Measurements from ENCODE around the gene SIGLEC11.
A peak's percentile ranks its signal among the peaks of the same experiment; 100 is the strongest.
"Not testable (repeated sequence)": the region's sequence is repeated elsewhere in the genome, so short reads cannot be mapped to it uniquely, and the experiment has no call there.

SIGLEC11 gene

DNA sequence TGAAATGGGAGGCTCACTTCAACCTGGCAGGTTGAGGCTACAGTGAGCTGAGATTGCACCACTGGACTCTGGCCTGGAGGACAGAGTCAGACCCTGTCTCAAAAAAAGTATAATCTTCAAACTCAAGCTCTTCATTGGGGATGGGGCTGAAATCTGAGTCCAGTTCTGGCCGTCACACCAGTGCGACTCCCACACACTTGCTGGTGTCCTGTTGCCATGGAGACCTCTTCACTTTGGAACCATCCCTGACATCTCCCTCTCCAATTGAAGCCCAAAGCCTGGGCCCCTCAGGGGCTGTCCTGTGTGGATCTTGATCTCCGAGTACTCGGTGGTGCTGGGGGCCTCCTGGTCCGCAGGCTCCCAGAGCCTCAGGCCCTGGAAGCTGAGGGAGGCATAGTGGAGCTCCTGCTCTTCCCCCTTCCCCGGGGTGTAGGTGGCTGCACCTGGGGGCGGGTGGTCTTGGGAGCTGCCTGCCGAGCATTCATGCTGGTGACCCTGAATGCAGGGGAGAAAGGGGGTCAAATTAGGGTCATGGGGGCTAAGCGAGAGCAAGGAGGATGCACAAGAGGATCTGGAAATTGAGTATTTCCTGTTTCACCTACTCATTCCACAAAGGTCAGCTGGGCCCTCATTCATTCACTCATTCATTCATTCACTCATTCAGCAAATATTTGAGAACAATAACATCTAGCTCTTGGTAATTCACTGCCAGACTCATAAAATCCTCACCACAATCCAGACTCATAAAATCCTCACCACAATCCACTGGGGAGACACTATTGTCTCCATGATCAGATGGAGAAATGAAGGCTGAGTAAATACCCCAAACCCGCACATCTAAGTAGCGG, 11.0 kb downstream of the SIGLEC11 start:
- no peak for DNase-seq

DNA sequence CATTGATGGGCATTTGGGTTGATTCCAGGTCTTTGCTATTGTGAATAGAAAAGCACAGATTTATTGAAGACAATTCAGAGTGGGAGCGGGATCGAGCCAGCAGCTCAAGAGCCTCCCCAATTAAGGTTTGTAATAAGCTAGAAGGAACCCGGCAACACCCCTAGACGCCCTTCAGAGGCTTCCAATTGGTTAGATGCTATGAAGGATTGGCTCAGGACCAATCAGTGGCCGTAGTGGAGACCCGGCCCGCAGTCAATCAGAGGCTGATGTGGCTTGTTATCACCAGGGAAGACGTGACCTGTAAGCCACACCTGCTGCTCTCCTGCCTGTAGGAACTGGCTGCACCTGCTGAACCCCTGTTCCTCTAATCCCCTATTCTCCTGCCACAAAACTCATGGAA, 14.6 kb downstream of the SIGLEC11 start:
- DNase-seq = no peak

DNA sequence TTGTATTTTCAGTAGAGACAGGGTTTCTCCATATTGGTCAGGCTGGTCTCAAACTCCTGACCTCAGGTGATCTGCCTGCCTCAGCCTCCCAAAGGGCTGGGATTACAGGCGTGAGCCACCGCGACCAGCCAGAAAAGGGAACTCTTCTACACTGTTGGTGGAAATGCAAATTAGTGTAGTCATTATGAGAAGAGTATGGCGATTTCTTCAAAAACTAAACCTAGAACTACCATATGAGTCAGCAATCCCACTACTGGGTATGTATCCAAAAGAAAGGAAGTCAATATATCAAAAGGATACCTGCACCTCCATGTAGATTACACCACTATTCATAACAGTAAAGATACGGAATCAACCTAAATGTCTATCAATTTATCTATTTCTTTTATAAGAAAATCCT, 16.4 kb downstream of the SIGLEC11 start:
- not testable (repeated sequence) for DNase-seq

DNA sequence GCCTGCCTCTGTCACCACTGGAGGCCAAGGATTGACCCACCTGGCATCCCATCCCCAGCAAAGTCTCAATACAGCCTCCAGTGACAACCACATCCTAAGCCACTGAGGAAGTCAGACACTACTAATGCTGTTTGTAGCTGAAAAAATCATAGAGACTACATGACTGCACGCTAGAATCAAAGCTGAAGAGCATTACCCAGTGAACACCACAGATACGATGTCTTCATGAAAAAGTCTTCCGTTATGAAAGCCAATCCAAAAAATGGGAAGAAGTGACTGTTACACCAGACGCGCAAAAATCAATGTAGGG, 20.5 kb downstream of the SIGLEC11 start:
- DNase-seq = no peak

DNA sequence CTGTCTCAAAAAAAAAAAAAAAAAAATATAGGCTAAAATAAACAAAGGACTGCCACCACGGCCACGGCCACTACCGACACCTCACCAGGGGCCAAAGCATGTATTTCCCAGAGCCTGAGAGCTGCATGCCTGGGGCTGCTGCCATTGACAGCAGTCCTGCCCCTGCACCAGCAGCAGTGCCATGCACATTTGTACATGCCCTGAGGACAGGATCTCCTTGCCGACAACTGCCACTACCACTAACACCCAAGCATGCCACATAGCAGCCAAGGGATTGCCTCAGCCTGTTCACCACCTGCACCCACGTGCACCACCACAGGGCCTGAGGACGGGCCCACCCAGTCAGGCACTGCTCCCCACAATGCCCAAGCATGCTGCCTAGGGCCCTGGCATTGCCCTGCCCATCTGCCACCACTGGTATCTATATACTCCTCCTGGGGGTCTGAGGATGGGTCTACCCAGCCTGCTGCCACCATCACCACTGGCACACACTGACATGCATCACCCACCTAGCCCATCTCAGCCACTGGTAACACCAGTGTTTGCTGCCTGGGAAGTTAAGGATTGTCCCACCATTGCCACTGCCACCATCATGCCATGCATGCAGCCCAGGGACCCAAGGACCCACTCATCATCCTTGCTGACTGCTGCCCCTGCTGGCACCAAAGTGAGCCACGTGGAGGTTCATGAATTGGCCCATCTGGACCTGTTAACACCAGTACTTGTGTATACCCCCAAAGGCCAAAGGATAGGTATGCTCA, 21.1 kb downstream of the SIGLEC11 start:
- no peak for DNase-seq

DNA sequence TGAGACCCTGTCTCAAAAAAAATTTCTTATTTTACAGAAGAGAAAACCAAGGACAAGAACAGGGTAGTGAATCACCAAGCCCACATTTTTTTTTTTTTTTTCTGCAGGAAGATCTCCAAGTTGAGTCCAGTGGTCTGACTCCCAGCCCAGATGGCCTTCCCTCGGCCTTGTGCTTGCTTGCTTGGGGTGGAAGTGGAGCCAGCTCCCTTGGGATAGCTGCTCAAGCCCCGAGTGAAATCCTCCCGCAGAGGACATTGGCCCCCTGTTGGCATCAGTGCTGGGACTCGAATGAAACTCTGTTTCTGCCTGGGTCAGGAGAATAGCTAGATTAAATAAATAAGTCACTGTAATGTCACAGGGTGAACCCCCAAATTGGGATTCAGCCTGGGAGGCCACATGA, 22.3 kb downstream of the SIGLEC11 start:
- DNase-seq = no peak

DNA sequence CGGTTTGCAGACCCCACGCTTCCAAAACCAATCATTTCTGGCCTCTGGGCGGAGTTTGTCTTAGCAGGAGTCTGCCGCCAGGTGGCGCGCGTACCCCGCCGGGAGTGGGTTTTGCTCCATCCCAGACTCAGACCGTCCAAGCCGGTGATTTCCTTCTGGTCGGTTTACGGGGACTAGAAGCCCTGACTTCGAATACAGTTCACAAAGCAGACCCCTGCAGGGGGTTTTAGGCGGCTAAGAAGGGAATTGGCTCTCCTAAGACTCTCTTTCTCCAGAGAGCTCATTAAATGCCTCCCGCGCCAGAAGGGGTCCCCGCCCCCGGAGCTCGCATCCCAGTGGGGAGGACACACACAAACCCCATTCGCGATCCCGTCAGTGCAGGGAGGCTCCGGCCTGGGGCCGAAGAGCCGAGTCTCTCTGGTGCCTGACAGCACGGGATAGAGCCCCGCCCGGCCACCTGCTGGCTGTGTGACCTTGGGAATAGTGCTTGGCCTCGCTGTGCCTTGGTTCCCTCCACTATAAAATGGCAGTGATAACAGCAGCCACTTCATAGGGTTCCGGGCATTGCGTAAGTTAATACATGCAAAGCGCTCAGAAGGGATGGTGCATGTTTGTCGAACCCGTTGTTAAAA, 23.1 kb downstream of the SIGLEC11 start:
- peak; percentile 5 for DNase-seq

DNA sequence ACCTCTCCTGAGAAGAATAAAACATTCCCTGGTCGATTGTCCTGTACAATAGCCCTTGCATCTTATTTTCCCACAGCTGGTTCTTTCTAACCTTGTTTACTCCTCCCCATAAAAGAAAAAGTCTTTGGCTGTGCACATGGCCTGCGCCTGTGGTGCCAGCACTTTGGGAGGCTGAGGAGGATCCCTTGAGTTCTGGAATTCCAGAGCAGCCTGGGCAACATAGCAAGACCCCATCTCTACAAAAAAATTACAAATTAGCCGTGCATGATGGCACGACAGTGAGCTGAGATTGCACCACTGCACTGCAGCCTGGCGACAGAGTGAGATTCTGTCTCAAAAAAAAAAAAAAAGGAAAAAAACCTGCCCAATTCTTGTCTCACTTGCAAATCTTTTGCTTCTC, 24.4 kb downstream of the SIGLEC11 start:
- DNase-seq = no peak

DNA sequence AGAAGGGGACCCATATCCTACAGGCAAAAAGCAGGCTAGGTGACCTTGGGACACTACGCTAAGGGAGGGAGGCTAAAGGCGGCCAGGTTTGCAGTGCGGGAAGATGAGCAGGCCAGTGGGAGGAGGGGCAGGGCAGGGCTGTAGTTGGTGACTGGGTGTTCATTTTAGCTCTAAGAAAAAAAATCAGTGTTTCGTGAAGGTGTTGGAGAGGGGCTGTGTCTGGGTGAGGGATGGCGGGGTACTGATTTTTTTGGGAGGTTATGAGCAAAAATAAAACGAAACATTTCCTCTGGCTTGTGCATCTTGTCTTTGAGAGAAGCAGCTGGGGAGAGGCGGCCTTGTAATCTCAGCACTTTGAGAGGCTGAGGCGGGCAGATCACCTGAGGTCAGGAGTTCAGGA, 27.3 kb downstream of the SIGLEC11 start:
- DNase-seq = no peak

DNA sequence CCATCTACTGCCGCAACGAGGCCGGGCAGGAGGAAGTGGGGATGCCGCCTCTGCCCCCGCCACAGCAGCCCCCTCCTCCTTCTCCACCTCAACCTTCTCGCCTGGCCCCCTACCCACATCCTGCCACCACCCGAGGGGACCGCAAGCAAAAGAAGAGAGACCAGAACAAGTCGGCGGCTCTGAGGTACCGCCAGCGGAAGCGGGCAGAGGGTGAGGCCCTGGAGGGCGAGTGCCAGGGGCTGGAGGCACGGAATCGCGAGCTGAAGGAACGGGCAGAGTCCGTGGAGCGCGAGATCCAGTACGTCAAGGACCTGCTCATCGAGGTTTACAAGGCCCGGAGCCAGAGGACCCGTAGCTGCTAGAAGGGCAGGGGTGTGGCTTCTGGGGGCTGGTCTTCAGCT, 28.2 kb downstream of the SIGLEC11 start:
- no peak for DNase-seq

DNA sequence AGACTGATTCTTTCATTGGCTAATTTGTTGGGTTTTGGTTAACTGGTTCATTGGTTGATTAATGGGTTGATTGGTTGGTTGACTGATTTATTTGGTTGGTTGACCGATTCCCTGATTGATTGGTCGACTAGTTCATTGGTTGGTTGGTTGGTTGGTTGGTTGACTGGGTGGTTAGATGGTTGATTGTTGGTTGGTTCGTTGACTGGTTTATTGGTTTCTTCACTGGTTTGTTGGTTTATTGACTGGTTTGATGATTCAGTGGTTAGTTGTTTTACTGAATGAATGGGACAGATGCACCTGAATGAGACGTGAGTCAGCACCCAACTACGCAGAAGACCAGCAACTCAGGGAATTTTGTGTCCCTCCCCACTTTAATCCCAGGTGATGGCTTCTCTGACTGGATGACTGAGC, 28.9 kb downstream of the SIGLEC11 start:
- no peak for DNase-seq

DNA sequence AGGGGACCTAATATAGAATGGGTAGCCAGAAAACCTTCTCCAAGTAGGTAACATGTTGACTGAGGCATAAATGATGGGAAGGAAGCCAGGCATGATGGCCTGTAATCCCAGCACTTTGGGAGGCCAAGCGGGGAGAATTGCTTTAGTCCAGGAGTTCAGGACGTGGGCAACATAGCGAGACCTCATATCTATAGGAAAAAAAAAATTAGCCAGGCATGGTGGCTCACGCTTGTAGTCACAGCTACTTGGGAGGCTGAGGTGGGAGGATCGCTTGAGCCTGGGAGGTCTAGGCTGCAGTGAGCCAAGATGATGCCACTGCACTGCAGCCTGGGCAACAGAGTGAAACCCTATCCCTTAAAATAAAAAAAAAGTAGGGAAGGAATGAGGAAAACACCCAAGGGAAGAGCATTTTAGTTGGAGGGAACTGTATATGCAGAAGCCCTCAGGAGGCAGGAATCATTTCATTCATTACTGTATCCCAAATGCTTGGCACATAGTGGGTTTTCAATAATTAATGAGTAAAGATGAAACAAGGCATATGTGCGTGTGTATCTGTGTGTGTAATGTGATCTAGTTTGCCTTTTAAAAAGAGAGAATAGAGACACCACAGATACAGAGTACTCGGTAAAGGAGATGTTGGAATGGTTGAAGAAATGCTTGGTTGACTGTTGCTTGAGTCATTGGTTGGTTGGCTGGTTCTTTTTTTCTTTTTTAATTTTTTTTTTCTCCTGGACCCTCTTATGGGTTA, 29.5 kb downstream of the SIGLEC11 start:
- no peak for DNase-seq

DNA sequence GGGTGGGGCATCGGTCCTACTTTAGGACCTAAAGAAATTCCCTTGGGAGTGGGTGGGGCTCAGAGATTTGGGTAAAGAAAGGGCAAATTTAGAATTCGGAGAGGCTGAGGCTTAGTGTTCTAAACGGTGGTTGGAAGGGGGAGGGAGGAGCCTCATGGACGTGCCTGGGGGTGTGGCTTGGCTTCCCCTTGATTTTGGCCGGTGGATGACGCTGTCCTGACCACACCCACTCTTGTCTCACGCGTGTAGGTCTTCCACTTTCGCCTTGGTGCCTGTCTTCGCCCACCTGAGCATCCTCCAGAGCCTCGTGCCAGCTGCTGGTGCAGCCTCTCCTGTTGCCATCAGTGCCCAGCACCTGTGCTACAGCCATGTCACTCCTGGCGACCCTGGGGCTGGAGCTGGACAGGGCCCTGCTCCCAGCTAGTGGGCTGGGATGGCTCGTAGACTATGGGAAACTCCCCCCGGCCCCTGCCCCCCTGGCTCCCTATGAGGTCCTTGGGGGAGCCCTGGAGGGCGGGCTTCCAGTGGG, 30.4 kb downstream of the SIGLEC11 start:
- DNase-seq = no peak

DNA sequence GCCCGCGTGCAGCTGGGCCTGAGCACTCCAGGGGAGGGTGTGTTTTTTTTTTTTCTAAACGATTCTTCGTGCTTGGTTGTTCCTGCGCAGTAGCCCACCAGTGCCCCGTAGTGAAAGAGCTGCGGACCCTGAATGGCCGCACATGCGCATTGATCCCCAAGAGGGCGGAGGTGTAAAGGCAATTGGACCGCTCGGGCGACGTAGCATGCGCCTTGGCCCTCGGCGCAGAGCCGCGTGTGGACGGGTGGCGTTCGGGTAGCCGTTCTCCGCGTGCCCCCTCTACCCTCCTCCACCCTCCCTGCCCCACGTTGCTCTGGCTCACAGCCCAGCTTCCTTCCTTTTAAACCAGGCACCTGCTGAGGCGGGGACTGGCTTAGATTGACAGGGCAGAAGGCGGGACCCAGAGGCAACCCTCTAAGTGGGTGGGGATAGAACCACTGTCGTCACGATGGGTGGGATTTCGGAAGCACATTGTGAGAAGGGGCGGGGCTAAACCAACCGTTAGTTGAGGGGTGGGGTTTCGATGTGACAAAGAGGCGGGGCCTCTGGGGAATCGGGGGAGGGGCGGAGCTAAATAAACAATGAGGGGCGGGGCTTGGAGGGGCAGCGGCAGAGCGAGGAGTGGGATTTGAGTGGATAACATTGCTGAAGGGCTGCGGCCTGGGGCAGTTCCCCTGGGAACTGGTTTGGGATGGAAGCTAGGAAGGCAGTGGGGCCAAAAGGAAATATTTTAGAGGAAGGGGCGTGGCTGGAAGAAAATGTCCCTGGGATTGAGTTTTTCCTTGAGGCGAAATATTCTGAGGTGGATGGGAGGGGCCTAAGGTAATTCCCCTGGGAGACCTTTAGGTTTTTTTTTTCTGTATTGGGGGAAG, 31.1 kb downstream of the SIGLEC11 start:
- DNase-seq = peak; percentile 86

DNA sequence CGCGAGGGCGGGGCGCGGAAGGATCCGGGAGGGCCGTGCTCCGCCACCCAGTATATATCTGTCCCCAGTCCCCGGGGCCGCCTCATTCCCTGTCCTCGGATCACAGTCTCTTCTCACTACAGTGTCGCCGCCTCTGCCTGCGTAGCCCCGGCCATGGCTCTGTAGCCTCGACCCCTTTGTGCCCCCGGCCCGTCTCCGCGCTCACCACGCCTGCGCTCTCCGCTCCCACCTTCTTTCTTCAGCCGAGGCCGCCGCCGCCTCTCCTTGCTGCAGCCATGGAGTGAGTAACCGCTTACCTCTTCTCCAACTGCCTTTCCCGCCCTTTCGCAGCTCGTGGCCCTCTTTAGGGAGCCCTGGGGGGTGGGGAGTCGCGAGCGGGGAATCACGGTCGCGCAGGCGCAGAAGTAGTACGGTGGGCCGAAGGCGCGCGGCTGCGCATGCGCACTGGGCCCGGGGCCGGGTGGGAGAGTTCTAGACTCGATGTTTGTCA, 31.8 kb downstream of the SIGLEC11 start, which contains the start of the genes ATF5 and NUP62:
Gene ATF5 (plus strand): TSS at position 85 of the 490 bp plus-strand sequence. CDS start 1,646 bp downstream, outside the sequence.
Gene NUP62 (minus strand): TSS at position 384 of the 490 bp plus-strand sequence. CDS start 19,697 bp downstream, outside the sequence.
- DNase-seq = peak; percentile 65

DNA sequence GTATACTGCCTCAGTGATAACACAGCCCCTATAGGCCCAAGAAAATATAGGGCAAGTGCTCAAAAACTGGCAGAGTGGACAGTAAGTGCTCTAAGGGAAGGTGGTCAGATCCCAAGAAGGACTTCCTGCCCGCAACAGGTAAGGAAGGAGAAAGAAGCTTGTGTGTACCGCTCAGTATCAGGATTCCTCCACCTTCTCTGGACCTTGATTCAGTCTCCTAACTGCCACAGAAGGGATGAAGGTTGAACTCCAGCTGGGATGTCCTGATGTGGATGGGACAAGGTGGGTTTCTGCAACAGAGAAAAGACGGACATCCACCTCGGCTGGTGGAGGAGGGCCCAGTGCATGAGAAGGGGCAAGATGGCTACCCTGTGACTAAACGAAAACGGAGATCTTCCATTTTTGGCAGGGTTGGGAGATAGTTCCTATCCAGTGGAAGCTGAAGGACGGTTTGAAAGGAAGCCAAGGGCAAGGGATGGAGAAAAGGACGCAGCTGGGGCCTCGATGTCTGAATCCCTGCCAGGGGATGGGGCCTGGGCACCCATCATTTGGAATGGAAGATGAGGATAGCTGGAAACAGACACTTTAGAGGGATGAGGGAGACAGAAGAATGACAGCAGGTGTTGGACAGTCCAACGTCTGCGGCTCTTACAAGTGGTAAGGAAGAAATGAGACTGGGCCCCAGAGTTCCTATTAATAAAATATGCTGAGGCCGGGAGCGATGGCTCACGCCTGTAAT, 33.3 kb downstream of the SIGLEC11 start:
- no peak for DNase-seq

DNA sequence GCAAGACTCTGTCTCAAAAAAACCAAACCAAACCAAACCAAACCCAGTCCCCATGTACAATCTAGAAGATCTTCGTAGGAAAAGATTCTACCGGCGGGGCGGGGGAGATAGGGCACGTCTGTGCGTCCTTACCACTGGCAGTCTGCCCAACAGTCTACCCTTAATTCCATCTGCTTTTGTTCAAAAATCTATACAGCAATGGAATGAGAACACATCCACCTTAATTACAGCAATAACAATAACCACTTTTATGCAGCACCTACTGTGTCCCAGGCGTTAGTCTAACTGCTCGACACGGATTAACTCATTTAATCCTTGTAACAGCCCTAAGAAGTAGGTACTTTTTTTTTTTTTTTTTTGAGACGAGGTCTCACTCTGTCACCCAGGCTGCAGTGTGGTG, 34.5 kb downstream of the SIGLEC11 start:
- DNase-seq = no peak

DNA sequence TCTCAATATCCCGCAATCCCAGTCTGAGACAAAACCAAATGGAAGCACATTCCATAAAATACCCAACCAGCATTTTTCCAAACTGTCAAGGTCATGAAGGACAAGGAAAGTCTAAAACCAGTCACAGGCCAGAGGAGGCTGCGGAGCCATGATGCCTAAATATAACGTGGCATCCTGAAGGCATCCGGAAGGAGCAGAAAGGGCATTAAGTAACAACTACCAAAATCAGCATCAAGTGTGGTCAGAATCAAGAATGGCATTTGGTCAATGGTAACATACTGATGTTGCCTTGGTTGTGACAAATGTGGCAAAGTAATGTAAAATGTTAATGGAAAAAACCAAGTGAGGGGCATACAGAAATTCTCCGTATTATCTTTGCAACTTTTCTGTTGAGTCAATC, 35.5 kb downstream of the SIGLEC11 start:
- no peak for DNase-seq

DNA sequence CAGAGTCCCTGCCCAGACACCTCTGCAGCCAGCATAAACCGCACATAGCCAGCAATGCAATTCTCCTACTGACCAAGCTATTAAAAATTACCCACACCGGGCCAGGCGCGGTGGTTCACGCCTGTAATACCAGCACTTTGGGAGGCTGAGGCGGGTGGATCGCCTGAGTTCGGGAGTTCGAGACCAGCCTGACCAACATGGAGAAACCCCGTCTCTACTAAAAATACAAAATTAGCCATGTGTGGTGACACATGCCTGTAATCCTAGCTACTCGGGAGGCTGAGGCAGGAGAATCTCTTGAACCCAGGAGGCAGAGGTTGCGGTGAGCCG, 36.1 kb downstream of the SIGLEC11 start:
- DNase-seq = not testable (repeated sequence)

DNA sequence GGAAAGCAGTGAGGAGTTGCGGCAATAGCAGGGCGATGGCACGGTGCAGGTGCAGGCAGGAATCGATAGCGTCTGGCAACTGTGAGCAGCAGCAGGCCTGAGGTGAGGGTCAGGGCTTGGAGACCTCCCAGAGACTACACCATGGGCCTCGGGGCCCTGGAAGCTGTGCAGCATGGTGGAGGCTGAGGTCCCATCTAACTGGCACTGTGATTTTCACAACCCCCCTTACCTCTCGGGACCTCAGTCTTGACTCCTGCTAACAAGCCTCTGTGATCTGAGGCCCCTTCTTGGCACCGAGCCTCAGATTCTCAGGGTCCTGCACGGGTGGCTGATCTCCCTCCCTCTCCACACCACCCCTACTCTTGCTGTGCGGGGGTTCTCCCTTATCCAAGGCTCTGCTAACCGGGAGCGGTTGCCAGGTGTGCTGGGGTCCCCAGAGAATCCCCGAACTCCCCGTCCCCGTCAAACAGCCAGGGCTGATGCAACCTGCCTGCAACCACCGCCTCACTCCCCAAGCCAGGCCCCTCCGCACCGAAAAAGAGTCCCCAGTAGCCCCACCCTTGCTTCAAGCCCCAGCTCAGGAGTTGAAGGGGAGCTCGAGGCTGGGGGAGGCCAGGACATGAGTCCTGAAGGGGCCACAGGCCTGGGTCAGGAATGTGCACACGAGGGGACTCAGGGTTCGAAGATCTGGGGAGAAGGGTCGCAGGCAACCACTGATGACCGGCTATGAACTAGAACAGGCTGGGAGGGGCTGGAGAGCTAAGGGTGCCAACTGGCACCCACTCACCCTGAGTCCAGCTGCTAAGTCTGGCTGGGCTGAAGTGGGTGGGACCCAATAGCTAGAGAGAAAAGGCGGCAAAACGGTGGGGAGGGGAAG, 36.7 kb downstream of the SIGLEC11 start:
- DNase-seq = no peak

Measured in NCI-H2081 treated with DMSO at 0.1 percent for 48 hours (cell line).